GM21360 (cell line): ENCODE results near the gene DHX40.
A peak's percentile ranks its signal among the peaks of the same experiment; 100 is the strongest.
"Not testable (repeated sequence)": the region's sequence is repeated elsewhere in the genome, so short reads cannot be mapped to it uniquely, and the experiment has no call there.

Experiments
- ATAC-seq: cut with Tn5 transposase; IDR thresholded peaks from one replicate; pipeline ENCODE4 v1.9.1; 2021; ENCODE audit warnings: mild to moderate bottlenecking, moderate library complexity; ENCODE audit not compliant: unreplicated experiment

Gene DHX40

GRCh38 chr17:59627274-59627673 is 61.9 kb downstream of the DHX40 start:
- ATAC-seq: no peak

- ATAC-seq: no peak
These were observed 62.4 kb downstream of the DHX40 start for GRCh38 chr17:59627770-59628171.

- ATAC-seq: no peak
These were observed 63.8 kb downstream of the DHX40 start for GRCh38 chr17:59629174-59629573.

GRCh38 chr17:59631276-59631675 is 65.9 kb downstream of the DHX40 start:
- ATAC-seq: no peak

DNA sequence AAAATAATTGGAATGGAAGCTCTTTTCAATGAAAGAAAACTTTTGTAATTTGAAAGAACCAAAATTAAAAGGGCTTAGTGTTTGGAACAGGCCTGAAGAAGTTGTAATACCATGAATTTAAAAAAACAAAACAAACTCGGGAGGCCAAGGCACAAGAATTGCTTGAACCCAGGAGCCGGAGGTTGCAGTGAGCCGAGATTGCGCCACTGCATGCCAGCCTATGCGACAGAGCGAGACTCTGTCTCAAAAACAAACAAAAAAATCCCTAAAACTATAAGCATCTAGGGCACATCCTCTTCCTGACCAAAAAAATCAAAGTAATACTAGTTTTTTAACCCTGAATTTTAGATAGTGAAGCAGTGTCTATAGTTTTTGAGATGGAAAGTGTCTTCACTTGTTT is 67.0 kb downstream of the DHX40 start:
- no peak for ATAC-seq

- no peak for ATAC-seq
These were observed 68.4 kb downstream of the DHX40 start for GRCh38 chr17:59633658-59634359.

DNA sequence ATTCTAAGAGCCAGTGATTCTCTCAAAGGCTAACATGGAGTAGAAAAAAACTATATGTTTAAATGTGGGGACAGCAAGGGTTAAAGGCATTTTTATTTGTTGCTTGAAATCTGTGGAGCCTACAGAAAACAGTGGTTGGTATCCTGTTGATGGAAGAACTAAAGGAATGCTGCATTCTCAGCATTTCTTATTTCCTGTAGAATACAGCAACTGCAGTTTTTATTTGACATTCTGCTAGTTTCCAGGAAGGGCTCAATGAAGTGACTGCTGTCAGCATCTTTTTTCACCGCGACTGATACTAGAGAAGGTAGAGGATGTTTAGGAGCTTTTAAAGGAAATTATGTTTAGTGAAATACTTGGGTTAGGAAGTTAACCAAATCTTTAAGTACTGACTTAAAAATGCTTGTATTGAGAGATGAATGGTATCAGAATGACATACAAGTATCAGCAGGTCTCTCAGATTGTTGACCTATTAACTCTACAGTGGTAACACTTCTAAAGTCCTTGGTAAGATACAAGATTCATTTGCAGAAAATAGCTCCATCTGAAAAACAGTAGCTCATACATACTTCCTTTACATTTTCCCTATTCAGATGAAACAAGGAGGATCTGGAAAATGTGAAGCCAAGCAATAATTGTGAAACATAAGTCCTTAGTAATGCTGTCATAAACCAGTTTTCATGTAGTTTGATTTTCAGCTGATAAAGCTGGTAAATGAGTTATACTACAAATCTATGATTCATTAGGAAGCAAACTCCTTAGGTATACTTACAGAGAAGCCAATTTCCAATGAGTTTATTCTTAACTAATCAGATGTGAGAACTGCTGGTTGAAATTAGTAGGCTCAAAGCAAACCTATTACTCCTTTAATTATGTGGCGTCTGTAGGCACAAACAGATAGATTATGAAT is 69.5 kb downstream of the DHX40 start:
- no peak for ATAC-seq

DNA sequence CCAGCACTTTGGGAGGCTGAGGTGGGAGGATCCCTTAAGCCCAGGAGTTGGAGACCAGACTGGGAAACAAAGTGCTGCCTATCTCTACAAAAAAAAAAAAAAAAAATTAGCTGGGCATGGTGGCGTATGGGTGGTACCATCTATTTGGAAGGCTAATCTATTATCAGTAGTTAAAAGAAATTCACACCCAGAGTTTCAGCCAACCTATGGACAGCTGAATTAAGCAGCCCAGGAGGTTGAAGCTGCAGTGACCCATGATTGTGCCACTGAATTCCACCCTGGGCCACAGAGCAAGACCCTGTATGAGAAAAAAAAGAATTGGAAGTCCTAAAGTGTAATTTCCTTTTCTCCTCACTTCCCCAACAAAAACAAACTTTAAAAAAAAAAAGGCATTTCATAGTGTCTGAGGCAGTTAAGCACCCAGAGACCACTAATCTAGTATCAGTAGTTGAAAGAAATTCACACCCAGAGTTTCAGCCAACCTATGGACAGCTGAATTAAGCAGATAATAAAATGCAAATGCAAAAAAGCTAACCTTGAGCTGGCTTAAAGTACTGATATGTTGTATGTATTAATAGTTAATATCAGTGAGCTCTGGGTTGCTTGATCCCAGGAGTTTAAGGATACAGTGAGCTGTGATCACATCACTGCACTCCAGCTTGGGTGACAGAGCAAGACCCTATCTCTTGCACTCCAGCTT is 72.4 kb downstream of the DHX40 start:
- no peak for ATAC-seq

- no peak for ATAC-seq
These were observed 73.1 kb downstream of the DHX40 start for GRCh38 chr17:59638553-59638952.

- peak; percentile 71 for ATAC-seq
These were observed 76.5 kb downstream of the DHX40 start for GRCh38 chr17:59641799-59642484.

- no peak for ATAC-seq
These were observed 77.2 kb downstream of the DHX40 start for GRCh38 chr17:59642565-59642964.

GRCh38 chr17:59643159-59644140 is 78.0 kb downstream of the DHX40 start:
- no peak for ATAC-seq

- ATAC-seq: no peak
These were observed 81.9 kb downstream of the DHX40 start for GRCh38 chr17:59647288-59647687.

DNA sequence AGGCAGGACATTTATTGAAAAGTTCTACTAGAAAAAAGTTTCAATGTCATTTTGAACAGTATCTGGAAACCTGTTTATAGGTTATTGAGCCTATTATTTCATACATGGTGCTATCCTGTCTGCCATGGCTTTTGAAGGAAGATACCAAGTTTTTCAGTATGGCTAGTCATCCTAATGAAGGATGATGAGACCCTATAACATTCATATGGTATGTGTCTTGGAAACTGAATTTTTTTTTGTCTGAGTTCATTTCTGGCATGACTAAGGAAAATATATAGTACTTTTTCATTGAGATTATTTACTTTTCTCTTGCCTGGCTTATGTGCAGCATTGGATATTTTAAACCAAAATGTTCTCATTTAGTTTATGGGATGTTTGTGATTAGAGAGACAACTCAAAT is 84.5 kb downstream of the DHX40 start:
- ATAC-seq: no peak

DNA sequence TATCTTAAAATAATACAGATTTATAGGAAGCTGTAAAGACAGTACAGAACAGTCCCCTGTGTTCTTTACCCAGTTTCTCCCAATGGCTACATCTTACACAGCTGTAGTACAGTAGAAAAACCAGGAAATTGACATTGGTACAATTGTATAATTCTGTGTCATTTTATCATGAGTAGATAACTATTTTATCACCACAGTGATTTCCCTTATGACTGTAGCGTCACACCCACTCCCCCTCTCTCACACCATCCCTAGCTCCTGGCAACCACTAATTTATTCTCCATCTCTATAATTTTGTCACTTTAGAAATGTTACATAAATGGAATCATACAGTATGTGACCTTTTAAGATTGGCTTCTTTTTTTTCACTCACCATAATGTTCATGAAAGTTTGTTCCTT is 85.2 kb downstream of the DHX40 start:
- no peak for ATAC-seq

- ATAC-seq: no peak
These were observed 85.9 kb downstream of the DHX40 start for GRCh38 chr17:59651346-59651745.

DNA sequence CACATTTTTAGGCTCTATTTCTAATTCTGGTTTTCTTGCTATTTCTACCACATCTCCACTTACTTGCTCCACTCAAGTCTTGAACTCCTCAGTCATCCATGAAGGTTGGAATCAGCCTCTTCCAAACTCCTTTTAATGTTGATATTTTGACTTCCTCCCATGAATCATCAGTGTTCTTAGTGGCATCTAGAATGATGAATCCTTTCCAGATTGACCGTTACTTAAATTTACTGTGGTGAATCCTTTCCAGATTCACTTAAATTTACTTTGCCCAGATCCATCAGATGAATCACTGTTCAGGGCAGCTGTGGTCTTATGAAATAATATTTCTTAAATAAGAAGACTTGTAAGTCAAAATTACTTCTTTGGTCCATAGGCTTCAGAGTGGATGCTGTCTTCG is 86.7 kb downstream of the DHX40 start:
- ATAC-seq: no peak

- not testable (repeated sequence) for ATAC-seq
These were observed 91.2 kb downstream of the DHX40 start for GRCh38 chr17:59656624-59657023.
